Endothelial cell of umbilical vein (primary cell): Measurements from ENCODE around the gene ETV6. TPM values are rescaled to one million over a fixed set of nuclear protein-coding genes. Genes with fewer than 3 reads are reported as not detected.
A peak's percentile ranks its signal among the peaks of the same experiment; 100 is the strongest.

ENCODE experiments used
- BruUV-seq: library from RNA; stranded (reverse); fragments of 400-500 nt; replicated peaks from 2 replicates; lab custom pipeline; 2021; lab: Mats Ljungman, UMichigan
- CTCF ChIA-PET: fragments of 300-600, 350-600 bp; sonication (Branson Sonifier 250); formaldehyde crosslinking; loops from one replicate; lab custom pipeline; 2021; ENCODE audit warnings: antibody characterized with exemption, inconsistent platforms; lab: Charles Lee
- POLR2A ChIA-PET: fragments of 300-600, 350-600 bp; sonication (Branson Sonifier 250); formaldehyde crosslinking; loops from one replicate; lab custom pipeline; 2021; ENCODE audit warnings: antibody characterized with exemption, inconsistent platforms; lab: Charles Lee
- DNase-seq: peaks from one replicate; pipeline ENCODE4 v3.0.0-alpha.2; 2011; ENCODE audit warnings: low read depth, low spot score
- FAIRE-seq: peaks from 2 replicates; lab custom pipeline; 2011; peaks lifted over from hg19 to GRCh38; lab: Jason Lieb, UNC
- H2AFZ ChIP-seq: 2 replicates; pipeline ENCODE4 v1.6.0; 2012; ENCODE audit warnings: low read depth, low read length, control low read depth, inconsistent platforms
- H3K27ac ChIP-seq: 2 replicates; pipeline ENCODE4 v1.5.1; 2011; ENCODE audit warnings: low read depth, mild to moderate bottlenecking, control low read depth, low read length, moderate library complexity; ENCODE audit not compliant: insufficient read depth
- H3K27me3 ChIP-seq, 2 experiments: 2 replicates each; pipeline versions ENCODE4 v1.6.0 to v1.6.1; 2011; ENCODE audit warnings: low read length in 2 of 2, mixed read lengths in 1 of 2; ENCODE audit not compliant: control insufficient read depth in 2 of 2, insufficient read depth in 2 of 2
- H3K36me3 ChIP-seq, 2 experiments: 2 replicates in 1 of 2; 3 replicates in 1 of 2; pipeline ENCODE4 v1.5.1; 2011; ENCODE audit warnings: low read length in 2 of 2, mild to moderate bottlenecking in 1 of 2, moderate library complexity in 1 of 2; ENCODE audit not compliant: control insufficient read depth in 2 of 2, insufficient read depth in 2 of 2; ENCODE audit errors: extremely low read depth in 1 of 2
- H3K4me1 ChIP-seq: 3 replicates; pipeline ENCODE4 v1.5.1; 2011; ENCODE audit warnings: mild to moderate bottlenecking, low read length; ENCODE audit not compliant: control insufficient read depth, insufficient read depth; ENCODE audit errors: extremely low read depth
- H3K4me2 ChIP-seq: 2 replicates; pipeline ENCODE4 v1.6.1; 2011; ENCODE audit warnings: low read length, control low read depth, mixed read lengths; ENCODE audit not compliant: insufficient read depth
- H3K4me3 ChIP-seq, 3 experiments: fragments of 200-600 bp in 1 of 3; sonication (generic), shearing (Covaris generic) in 1 of 3; replicated peaks in 1 of 3; 2 replicates each; pipeline ENCODE4 v1.5.1; 2011 to 2016; ENCODE audit warnings: control low read depth in 3 of 3, low read length in 3 of 3, mild to moderate bottlenecking in 2 of 3, inconsistent platforms in 1 of 3, low read depth in 1 of 3, moderate library complexity in 1 of 3; ENCODE audit not compliant: insufficient read depth in 1 of 3
- H3K79me2 ChIP-seq: 2 replicates; pipeline ENCODE4 v1.6.0; 2012; ENCODE audit warnings: low read length, inconsistent platforms; ENCODE audit not compliant: control insufficient read depth, insufficient read depth
- H3K9ac ChIP-seq: replicated peaks from 2 replicates; pipeline ENCODE3; 2011; ENCODE audit warnings: low read length, control low read depth; ENCODE audit not compliant: insufficient read depth; ENCODE audit errors: extremely low read depth
- H3K9me1 ChIP-seq: replicated peaks from 3 replicates; pipeline ENCODE4 v1.6.0; 2011; ENCODE audit warnings: mild to moderate bottlenecking, low read length; ENCODE audit not compliant: control insufficient read depth, insufficient read depth; ENCODE audit errors: extremely low read depth
- H3K9me3 ChIP-seq: replicated peaks from 2 replicates; pipeline ENCODE4 v1.5.1; 2012; ENCODE audit warnings: low read length, inconsistent platforms; ENCODE audit not compliant: control insufficient read depth, insufficient read depth
- H4K20me1 ChIP-seq: replicated peaks from 2 replicates; pipeline ENCODE3; 2011; ENCODE audit warnings: mild to moderate bottlenecking, low read length; ENCODE audit not compliant: control insufficient read depth, insufficient read depth; ENCODE audit errors: extremely low read depth
- EZH2 ChIP-seq: IDR thresholded peaks from 2 replicates; pipeline ENCODE4 v1.6.1; 2012; ENCODE audit warnings: borderline replicate concordance, low read depth, mild to moderate bottlenecking, moderate library complexity, low read length, inconsistent platforms; ENCODE audit not compliant: severe bottlenecking
- FOS ChIP-seq: IDR thresholded peaks from 2 replicates; pipeline ENCODE4 v1.6.1; 2011; ENCODE audit warnings: mild to moderate bottlenecking, low read length, moderate library complexity, borderline replicate concordance; ENCODE audit not compliant: insufficient read depth
- GATA2 ChIP-seq: IDR thresholded peaks from 2 replicates; pipeline ENCODE4 v1.7.0; 2011; ENCODE audit warnings: low read depth, mild to moderate bottlenecking, moderate library complexity, mixed read lengths, low read length; ENCODE audit not compliant: insufficient read length, insufficient read depth
- JUN ChIP-seq: IDR thresholded peaks from 2 replicates; pipeline ENCODE4 v1.6.1; 2011; ENCODE audit warnings: borderline replicate concordance, low read depth; ENCODE audit not compliant: insufficient read length, insufficient read depth
- MYC ChIP-seq: IDR thresholded peaks from one replicate; pipeline ENCODE4 v1.6.1; 2011; ENCODE audit warnings: mild to moderate bottlenecking, low read depth, low read length
- POLR2A ChIP-seq: IDR thresholded peaks from 2 replicates; pipeline ENCODE4 v1.6.1; 2012; ENCODE audit warnings: low read depth, mild to moderate bottlenecking, control low read depth, low read length
- POLR2AphosphoS5 ChIP-seq: IDR thresholded peaks from 2 replicates; pipeline ENCODE4 v1.6.1; 2012; ENCODE audit warnings: low read depth, mild to moderate bottlenecking, control low read depth, low read length, moderate library complexity; ENCODE audit not compliant: insufficient read depth
- dilution Hi-C: fragments of 300-500 bp; cut with MboI; formaldehyde crosslinking; loops from one replicate; pipeline ENCODE4 v1.15.0; 2019; ENCODE audit warnings: low sequenced_read_pairs; ENCODE audit not compliant: extremely low pct_ligation_motif_present
- intact Hi-C: fragments of 100-400 bp; cut with micrococcal nuclease; formaldehyde crosslinking; loops from one replicate; pipeline ENCODE4 v1.10.0; 2022
- polyA plus RNA-seq, 4 experiments: library from polyadenylated mRNA; depleted of rRNA in 3 of 4; stranded (reverse) in 3 of 4; unstranded in 1 of 4; fragments of >200 nt; gene quantifications; 2 replicates each; pipeline versions ENCODE4 v1.2.1 to v1.2.3, GENCODE V29; 2011 to 2012; ENCODE audit warnings: missing spikeins in 1 of 4
- total RNA-seq: library from RNA; stranded (reverse); gene quantifications from 2 replicates; pipeline ENCODE4 v1.2.3, GENCODE V29; 2021
- TF ChIP-seq, protein P1 (sequence below): IDR thresholded peaks from 2 replicates; pipeline ENCODE4 v1.6.1; 2011; ENCODE audit not compliant: insufficient read depth, insufficient read length
- TF ChIP-seq, protein P2 (sequence below), 2 donors: IDR thresholded peaks; 1 replicate in 1 of 2; 2 replicates in 1 of 2; pipeline ENCODE4 v1.5.1; 2011; ENCODE audit warnings: low read length in 2 of 2, mild to moderate bottlenecking in 2 of 2, moderate library complexity in 2 of 2, control low read depth in 1 of 2, inconsistent platforms in 1 of 2, low read depth in 1 of 2; ENCODE audit not compliant: insufficient read depth in 1 of 2; ENCODE audit errors: extremely low read depth in 1 of 2

The ETV6 gene
- total and polyA plus RNA-seq, 2 donors (not counting 3 experiments of a cell fraction or from before 2014, with no cell fraction given): 15.9 to 57.1 TPM

DNA sequence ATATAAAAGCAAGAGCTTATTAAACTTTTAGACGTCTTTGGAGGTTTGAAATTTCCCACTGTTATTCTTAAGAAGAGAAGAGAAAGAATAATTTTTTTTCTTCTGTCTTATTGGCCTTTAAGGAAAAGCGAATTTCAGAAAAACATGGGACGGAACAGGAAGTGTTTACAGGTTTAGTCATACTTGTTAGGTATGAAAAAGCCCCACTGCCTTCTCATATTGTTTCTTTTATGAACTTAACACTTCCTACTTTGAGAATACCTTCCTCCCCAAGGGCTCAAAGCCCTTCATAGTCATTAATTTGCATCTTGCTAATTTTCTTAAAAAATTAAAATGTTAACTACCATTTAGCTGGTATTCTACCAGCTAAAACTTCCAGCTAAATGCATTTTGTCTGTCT lies 82.0 kb downstream of the ETV6 start:
- dilution Hi-C loops: no loop called here
- peaks cover 0 to 2% of the 10 kb centered on the region in 2 experiments for H3K36me3 ChIP-seq

More for the DNA sequence above, 82.0 kb downstream of the ETV6 start:
- Histone ChIP-seq H3K4me2 (peak overlapping the region; percentile 84), H2AFZ (no peak overlapping the region), H4K20me1 (no peaks in the 10 kb centered on the region), H3K9me3 (no peaks in the 10 kb centered on the region), H3K4me3 (peak overlapping the region in 1 of 3 experiments; percentile 12), H3K9ac (peak overlapping the region; percentile 58), H3K27ac (peak overlapping the region; percentile 91), H3K4me1 (peaks cover 33% of the 10 kb centered on the region), H3K9me1 (no peaks in the 10 kb centered on the region), H3K79me2 (peaks cover 74% of the 10 kb centered on the region), H3K27me3 (no peaks in the 10 kb centered on the region)
- FAIRE-seq: peak; percentile 93
- ChIA-PET CTCF (interaction anchor here (0.8 to 2.0 kb wide), 11 partner anchors 9 to 151 kb away, joined by 3 to 8 read pairs (median 3); no protein-coding TSS in a partner anchor), POLR2A (no interaction called here)
- TF ChIP-seq FOS (peak; percentile 70), MYC (no peak), POLR2AphosphoS5 (no peak), JUN (peak; percentile 74), POLR2A (no peak), EZH2 (no peak), GATA2 (no peak)
- TF ChIP-seq, protein P1, sequence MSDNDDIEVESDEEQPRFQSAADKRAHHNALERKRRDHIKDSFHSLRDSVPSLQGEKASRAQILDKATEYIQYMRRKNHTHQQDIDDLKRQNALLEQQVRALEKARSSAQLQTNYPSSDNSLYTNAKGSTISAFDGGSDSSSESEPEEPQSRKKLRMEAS: no peak
- TF ChIP-seq, protein P2, sequence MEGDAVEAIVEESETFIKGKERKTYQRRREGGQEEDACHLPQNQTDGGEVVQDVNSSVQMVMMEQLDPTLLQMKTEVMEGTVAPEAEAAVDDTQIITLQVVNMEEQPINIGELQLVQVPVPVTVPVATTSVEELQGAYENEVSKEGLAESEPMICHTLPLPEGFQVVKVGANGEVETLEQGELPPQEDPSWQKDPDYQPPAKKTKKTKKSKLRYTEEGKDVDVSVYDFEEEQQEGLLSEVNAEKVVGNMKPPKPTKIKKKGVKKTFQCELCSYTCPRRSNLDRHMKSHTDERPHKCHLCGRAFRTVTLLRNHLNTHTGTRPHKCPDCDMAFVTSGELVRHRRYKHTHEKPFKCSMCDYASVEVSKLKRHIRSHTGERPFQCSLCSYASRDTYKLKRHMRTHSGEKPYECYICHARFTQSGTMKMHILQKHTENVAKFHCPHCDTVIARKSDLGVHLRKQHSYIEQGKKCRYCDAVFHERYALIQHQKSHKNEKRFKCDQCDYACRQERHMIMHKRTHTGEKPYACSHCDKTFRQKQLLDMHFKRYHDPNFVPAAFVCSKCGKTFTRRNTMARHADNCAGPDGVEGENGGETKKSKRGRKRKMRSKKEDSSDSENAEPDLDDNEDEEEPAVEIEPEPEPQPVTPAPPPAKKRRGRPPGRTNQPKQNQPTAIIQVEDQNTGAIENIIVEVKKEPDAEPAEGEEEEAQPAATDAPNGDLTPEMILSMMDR (IDR thresholded peaks at IDR 0.05; ENCODE audit: extremely low read depth in 1 of 2, insufficient read depth in 1 of 2, low read depth in 1 of 2, low read length in 2 of 2): no peak
- peak; percentile 83 for DNase-seq
- intact Hi-C loops: loop anchor here (1.0 to 5.0 kb wide), 6 partner anchors 12 to 301 kb away; no protein-coding TSS in a partner anchor
- BruUV-seq: no TSS peak
